Upper lobe of left lung (tissue), 4 donors: ENCODE measurements around the gene CD7.

Experiments
- EP300 ChIP-seq, 4 donors: sonication (generic); formaldehyde crosslinking; IDR thresholded peaks; one replicate each; pipeline ENCODE4 v1.5.1; 2017; ENCODE audit warnings: antibody characterized with exemption in 4 of 4, control low read depth in 2 of 4
- POLR2A ChIP-seq, 4 donors: fragments of 450-650 bp; IDR thresholded peaks; one replicate each; pipeline ENCODE4 v1.5.1; 2016 to 2017; ENCODE audit warnings: antibody characterized with exemption in 4 of 4, mild to moderate bottlenecking in 2 of 4

GRCh38 chr17:82351254-82351712 lies 33.9 kb upstream of the CD7 start:
- TF ChIP-seq POLR2A (IDR thresholded peaks at IDR 0.05) (no peak), EP300 (IDR thresholded peaks at IDR 0.05) (no peak)
